Effector memory CD8-positive, alpha-beta T cell (primary cell): ENCODE results near the gene SAPCD2.

Experiments used
- ATAC-seq: fragments of 150-1000 bp; cut with Tn5 transposase; replicated peaks from 2 replicates; pipeline ENCODE4 v1.10.0; 2021; ENCODE audit warnings: mild to moderate bottlenecking, moderate library complexity
- DNase-seq, 3 experiments: peaks; one replicate each; pipeline ENCODE4 v3.0.0; 2021
- H3K27ac Mint-ChIP-seq, 2 donors: one replicate each; pipeline ENCODE4 v1.8.0; 2022; ENCODE audit warnings: mild to moderate bottlenecking in 2 of 2, mixed read lengths in 2 of 2, moderate library complexity in 2 of 2
- H3K27me3 Mint-ChIP-seq, 2 donors: one replicate each; pipeline ENCODE4 v1.8.0; 2022; ENCODE audit warnings: mixed read lengths in 2 of 2
- H3K36me3 Mint-ChIP-seq: one replicate; pipeline ENCODE4 v1.8.0; 2022; ENCODE audit warnings: mild to moderate bottlenecking, moderate library complexity, mixed read lengths; ENCODE audit not compliant: insufficient read depth
- H3K4me1 Mint-ChIP-seq, 2 donors: one replicate each; pipeline ENCODE4 v1.8.0; 2022; ENCODE audit warnings: low read depth in 2 of 2, mixed read lengths in 2 of 2
- H3K4me3 Mint-ChIP-seq, 2 donors: one replicate each; pipeline ENCODE4 v1.8.0; 2022; ENCODE audit warnings: mild to moderate bottlenecking in 2 of 2, mixed read lengths in 2 of 2, moderate library complexity in 2 of 2
- H3K9me3 Mint-ChIP-seq, 2 donors: one replicate each; pipeline ENCODE4 v1.8.0; 2022; ENCODE audit warnings: mixed read lengths in 2 of 2

SAPCD2 gene

GRCh38 chr9:137082222-137082924, 12.0 kb upstream of the SAPCD2 start:
- ATAC-seq, result no peak
- no peak overlapping the region for H3K4me3 Mint-ChIP-seq

GRCh38 chr9:137080260-137081122, 10.1 kb upstream of the SAPCD2 start:
- Mint-ChIP-seq H3K4me3 (no peak overlapping the region), H3K36me3 (peaks cover 5% of the 10 kb centered on the region), H3K9me3 (no peaks in the 10 kb centered on the region), H3K27me3 (no peaks in the 10 kb centered on the region), H3K4me1 (peaks cover 1 to 4% of the 10 kb centered on the region in 2 donors), H3K27ac (no peak overlapping the region)
- DNase-seq (no peak), ATAC-seq (no peak)

More at GRCh38 chr9:137082222-137082924, 12.0 kb upstream of the SAPCD2 start:
- no peaks in the 10 kb centered on the region for H3K27me3 Mint-ChIP-seq
- peaks cover 6 to 9% of the 10 kb centered on the region in 2 donors for H3K4me1 Mint-ChIP-seq
- no peak for DNase-seq
- no peaks in the 10 kb centered on the region for H3K9me3 Mint-ChIP-seq
- no peak overlapping the region for H3K27ac Mint-ChIP-seq
- peaks cover 14% of the 10 kb centered on the region for H3K36me3 Mint-ChIP-seq

- H3K27me3 Mint-ChIP-seq, result no peaks in the 10 kb centered on the region
- H3K36me3 Mint-ChIP-seq, result peaks cover 3% of the 10 kb centered on the region
- no peaks in the 10 kb centered on the region for H3K9me3 Mint-ChIP-seq
- H3K27ac Mint-ChIP-seq, result peak overlapping the region in 1 of 2 donors; percentile 15
- ATAC-seq, result no peak
- H3K4me3 Mint-ChIP-seq, result peak overlapping the region; percentile 20 to 33
- DNase-seq, result no peak
- peaks cover 0 to 2% of the 10 kb centered on the region in 2 donors for H3K4me1 Mint-ChIP-seq
These were observed 9.0 kb upstream of the SAPCD2 start for GRCh38 chr9:137079401-137079787.

- no peak for DNase-seq
- H3K4me1 Mint-ChIP-seq, result peaks cover 0 to 2% of the 10 kb centered on the region in 2 donors
- peak overlapping the region in 1 of 2 donors; percentile 15 for H3K27ac Mint-ChIP-seq
- no peaks in the 10 kb centered on the region for H3K9me3 Mint-ChIP-seq
- H3K36me3 Mint-ChIP-seq, result peaks cover 3% of the 10 kb centered on the region
- H3K27me3 Mint-ChIP-seq, result no peaks in the 10 kb centered on the region
- no peak for ATAC-seq
- H3K4me3 Mint-ChIP-seq, result peak overlapping the region; percentile 72 to 73
These were observed 8.5 kb upstream of the SAPCD2 start for GRCh38 chr9:137078701-137079400.

- no peaks in the 10 kb centered on the region for H3K27me3 Mint-ChIP-seq
- peak overlapping the region; percentile 72 to 73 for H3K4me3 Mint-ChIP-seq
- peak; percentile 58 for ATAC-seq
- peak in 2 of 3 experiments; percentile 19 to 29 for DNase-seq
- H3K27ac Mint-ChIP-seq, result no peak overlapping the region
- no peaks in the 10 kb centered on the region for H3K9me3 Mint-ChIP-seq
- H3K4me1 Mint-ChIP-seq, result peaks cover 0 to 2% of the 10 kb centered on the region in 2 donors
- no peaks in the 10 kb centered on the region for H3K36me3 Mint-ChIP-seq
These were observed 7.7 kb upstream of the SAPCD2 start for GRCh38 chr9:137077758-137078693.

GRCh38 chr9:137077010-137077747, 6.8 kb upstream of the SAPCD2 start, which contains the start of gene UAP1L1:
TSS of gene UAP1L1 (plus strand) at chr9:137077517. CDS start at chr9:137077533, 16 bp downstream.
- DNase-seq, result peak; percentile 41 to 50 (median 43)
- no peaks in the 10 kb centered on the region for H3K9me3 Mint-ChIP-seq
- no peak within 1 kb of the TSS for H3K27ac Mint-ChIP-seq
- H3K36me3 Mint-ChIP-seq, result no peaks in the 10 kb centered on the region
- H3K4me1 Mint-ChIP-seq, result peaks cover 0 to 2% of the 10 kb centered on the region in 2 donors
- peak; percentile 77 for ATAC-seq
- no peaks in the 10 kb centered on the region for H3K27me3 Mint-ChIP-seq
- H3K4me3 Mint-ChIP-seq, result peak within 1 kb of the TSS; percentile 72 to 73

GRCh38 chr9:137076636-137077009, 6.3 kb upstream of the SAPCD2 start:
- DNase-seq (no peak), ATAC-seq (no peak)
- peaks cover 0 to 2% of the 10 kb centered on the region in 2 donors for H3K4me1 Mint-ChIP-seq
- H3K27me3 Mint-ChIP-seq, result no peaks in the 10 kb centered on the region
- H3K36me3 Mint-ChIP-seq, result no peaks in the 10 kb centered on the region
- H3K27ac Mint-ChIP-seq, result no peak overlapping the region
- H3K9me3 Mint-ChIP-seq, result no peaks in the 10 kb centered on the region
- peak overlapping the region; percentile 68 to 73 for H3K4me3 Mint-ChIP-seq

- ATAC-seq, result no peak
- H3K27me3 Mint-ChIP-seq, result no peaks in the 10 kb centered on the region
- DNase-seq, result no peak
- peaks cover 3% of the 10 kb centered on the region for H3K36me3 Mint-ChIP-seq
- peaks cover 6 to 10% of the 10 kb centered on the region in 2 donors for H3K4me1 Mint-ChIP-seq
- no peaks in the 10 kb centered on the region for H3K9me3 Mint-ChIP-seq
- H3K4me3 Mint-ChIP-seq, result no peak overlapping the region
- H3K27ac Mint-ChIP-seq, result no peak overlapping the region
These were observed 5.0 kb upstream of the SAPCD2 start for GRCh38 chr9:137075275-137075775.

- H3K4me3 Mint-ChIP-seq, result no peak overlapping the region
- H3K4me1 Mint-ChIP-seq, result peaks cover 6 to 10% of the 10 kb centered on the region in 2 donors
- H3K27ac Mint-ChIP-seq, result no peak overlapping the region
These were observed 4.4 kb upstream of the SAPCD2 start for GRCh38 chr9:137074657-137075274.

GRCh38 chr9:137073992-137074399, 3.6 kb upstream of the SAPCD2 start:
- H3K36me3 Mint-ChIP-seq, result peaks cover 4% of the 10 kb centered on the region
- H3K4me3 Mint-ChIP-seq, result no peak overlapping the region
- no peaks in the 10 kb centered on the region for H3K27me3 Mint-ChIP-seq
- no peak for ATAC-seq
- H3K27ac Mint-ChIP-seq, result no peak overlapping the region
- no peaks in the 10 kb centered on the region for H3K9me3 Mint-ChIP-seq
- no peak for DNase-seq
- H3K4me1 Mint-ChIP-seq, result peaks cover 6 to 10% of the 10 kb centered on the region in 2 donors

More at GRCh38 chr9:137074657-137075274, 4.4 kb upstream of the SAPCD2 start:
- DNase-seq (no peak), ATAC-seq (no peak)
- H3K9me3 Mint-ChIP-seq, result no peaks in the 10 kb centered on the region
- H3K36me3 Mint-ChIP-seq, result peaks cover 4% of the 10 kb centered on the region
- H3K27me3 Mint-ChIP-seq, result no peaks in the 10 kb centered on the region

GRCh38 chr9:137071282-137071681, 925 bp upstream of the SAPCD2 start:
- H3K4me3 Mint-ChIP-seq, result peak overlapping the region; percentile 75 to 78
- ATAC-seq, result no peak
- peaks cover 0 to 7% of the 10 kb centered on the region in 2 donors for H3K27me3 Mint-ChIP-seq
- H3K4me1 Mint-ChIP-seq, result peaks cover 10 to 12% of the 10 kb centered on the region in 2 donors
- DNase-seq, result no peak
- H3K36me3 Mint-ChIP-seq, result peaks cover 8% of the 10 kb centered on the region
- H3K27ac Mint-ChIP-seq, result no peak overlapping the region
- no peaks in the 10 kb centered on the region for H3K9me3 Mint-ChIP-seq
